HG03571 (cell line): ENCODE data around the gene EMC9.
A peak's percentile ranks its signal among the peaks of the same experiment; 100 is the strongest.

Experiments
- ATAC-seq: cut with Tn5 transposase; IDR thresholded peaks from one replicate; pipeline ENCODE4 v1.9.1; 2021; ENCODE audit not compliant: unreplicated experiment

EMC9 gene

GRCh38 chr14:24132061-24132685, 9.2 kb downstream of the EMC9 start:
- no peak for ATAC-seq

- ATAC-seq = no peak
Observed at GRCh38 chr14:24131549-24131966, 9.8 kb downstream of the EMC9 start.

- ATAC-seq = no peak
Observed at GRCh38 chr14:24130717-24131548, 10.5 kb downstream of the EMC9 start.

GRCh38 chr14:24130380-24130716, 11.0 kb downstream of the EMC9 start, which contains the start of gene FITM1:
TSS of gene FITM1 (plus strand) at chr14:24130659. CDS start at chr14:24131564, 905 bp downstream.
- no peak for ATAC-seq

- ATAC-seq = no peak
Observed at GRCh38 chr14:24129410-24129998, 11.9 kb downstream of the EMC9 start.

- ATAC-seq = no peak
Observed at GRCh38 chr14:24127673-24128072, 13.7 kb downstream of the EMC9 start.

- ATAC-seq = no peak
Observed at GRCh38 chr14:24126939-24127338, 14.5 kb downstream of the EMC9 start.

- no peak for ATAC-seq
Observed at GRCh38 chr14:24123424-24124417, 17.7 kb downstream of the EMC9 start.

- ATAC-seq = no peak
Observed at GRCh38 chr14:24122898-24123297, 18.5 kb downstream of the EMC9 start.

GRCh38 chr14:24122416-24122815, 19.0 kb downstream of the EMC9 start:
- no peak for ATAC-seq

- no peak for ATAC-seq
Observed at GRCh38 chr14:24121210-24121609, 20.2 kb downstream of the EMC9 start.

GRCh38 chr14:24119691-24120090, 21.7 kb downstream of the EMC9 start:
- no peak for ATAC-seq

GRCh38 chr14:24117179-24117578, 24.2 kb downstream of the EMC9 start:
- no peak for ATAC-seq

GRCh38 chr14:24116128-24116814, 25.1 kb downstream of the EMC9 start:
- ATAC-seq = no peak

GRCh38 chr14:24115422-24116127, 25.8 kb downstream of the EMC9 start:
- ATAC-seq = no peak

- ATAC-seq = peak; percentile 83
Observed at GRCh38 chr14:24114532-24115421, 26.6 kb downstream of the EMC9 start, which contains the start of the genes DCAF11 and NRL. TSS of gene DCAF11 (plus strand) at chr14:24114777. CDS start at chr14:24115595, 818 bp downstream. TSS of gene NRL (minus strand) at chr14:24114949. CDS start at chr14:24082848, 32,101 bp downstream.

GRCh38 chr14:24113801-24114531, 27.4 kb downstream of the EMC9 start:
- peak; percentile 34 for ATAC-seq

GRCh38 chr14:24113379-24113800, 28.0 kb downstream of the EMC9 start:
- no peak for ATAC-seq
